GM12878 (cell line): ENCODE data around the gene OTC.

ENCODE experiments used
- BHLHE40 ChIP-seq, 2 experiments: fragments of 450-650 bp in 1 of 2; IDR thresholded peaks; 2 replicates each; pipeline ENCODE4 v1.6.1; 2011 to 2017; ENCODE audit warnings: low read depth in 2 of 2, borderline replicate concordance in 1 of 2, improper control_type of control experiment in 1 of 2, low read length in 1 of 2, mild to moderate bottlenecking in 1 of 2
- EZH2 ChIP-seq: IDR thresholded peaks from 2 replicates; pipeline ENCODE4 v1.6.1; 2012; ENCODE audit warnings: low read depth, mild to moderate bottlenecking, control low read depth, inconsistent platforms, low read length, borderline replicate concordance; ENCODE audit not compliant: control insufficient read depth
- HDAC2 ChIP-seq: fragments of 200-600 bp; sonication (generic); IDR thresholded peaks from 2 replicates; pipeline ENCODE4 v1.6.1; 2017
- JUND ChIP-seq: IDR thresholded peaks from 2 replicates; pipeline ENCODE4 v1.6.1; 2012; ENCODE audit warnings: low read depth, mild to moderate bottlenecking, low read length, improper control_type of control experiment, moderate library complexity
- PAX8 ChIP-seq: fragments of 450-650 bp; IDR thresholded peaks from 2 replicates; pipeline ENCODE4 v1.6.1; 2017; ENCODE audit warnings: mild to moderate bottlenecking, moderate library complexity
- USF2 ChIP-seq: IDR thresholded peaks from 2 replicates; pipeline ENCODE4 v1.6.1; 2011; ENCODE audit warnings: low read depth, low read length, improper control_type of control experiment, borderline replicate concordance
- TF ChIP-seq, protein P1 (sequence below), 3 experiments: IDR thresholded peaks in 2 of 3; conservative IDR thresholded peaks in 1 of 3; 2 replicates each; pipeline ENCODE4 v1.5.1; 2011; ENCODE audit warnings: low read depth in 3 of 3, low read length in 3 of 3, mild to moderate bottlenecking in 3 of 3, control low read depth in 2 of 3, moderate library complexity in 2 of 3, inconsistent platforms in 1 of 3, mixed read lengths in 1 of 3; ENCODE audit not compliant: control insufficient read depth in 2 of 3, insufficient read depth in 1 of 3; ENCODE audit errors: extremely low read depth in 1 of 3

GRCh38 chrX:38462257-38462656 lies 109.9 kb downstream of the OTC start:
- TF ChIP-seq, protein P1, sequence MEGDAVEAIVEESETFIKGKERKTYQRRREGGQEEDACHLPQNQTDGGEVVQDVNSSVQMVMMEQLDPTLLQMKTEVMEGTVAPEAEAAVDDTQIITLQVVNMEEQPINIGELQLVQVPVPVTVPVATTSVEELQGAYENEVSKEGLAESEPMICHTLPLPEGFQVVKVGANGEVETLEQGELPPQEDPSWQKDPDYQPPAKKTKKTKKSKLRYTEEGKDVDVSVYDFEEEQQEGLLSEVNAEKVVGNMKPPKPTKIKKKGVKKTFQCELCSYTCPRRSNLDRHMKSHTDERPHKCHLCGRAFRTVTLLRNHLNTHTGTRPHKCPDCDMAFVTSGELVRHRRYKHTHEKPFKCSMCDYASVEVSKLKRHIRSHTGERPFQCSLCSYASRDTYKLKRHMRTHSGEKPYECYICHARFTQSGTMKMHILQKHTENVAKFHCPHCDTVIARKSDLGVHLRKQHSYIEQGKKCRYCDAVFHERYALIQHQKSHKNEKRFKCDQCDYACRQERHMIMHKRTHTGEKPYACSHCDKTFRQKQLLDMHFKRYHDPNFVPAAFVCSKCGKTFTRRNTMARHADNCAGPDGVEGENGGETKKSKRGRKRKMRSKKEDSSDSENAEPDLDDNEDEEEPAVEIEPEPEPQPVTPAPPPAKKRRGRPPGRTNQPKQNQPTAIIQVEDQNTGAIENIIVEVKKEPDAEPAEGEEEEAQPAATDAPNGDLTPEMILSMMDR (IDR thresholded peaks at IDR 0.05 in 2 of 3, conservative IDR thresholded peaks at IDR 0.05 in 1 of 3; ENCODE audit: control insufficient read depth in 2 of 3, extremely low read depth in 1 of 3, insufficient read depth in 1 of 3, low read depth in 3 of 3, low read length in 3 of 3), result no peak
- TF ChIP-seq HDAC2 (no peak), PAX8 (no peak), EZH2 (no peak), BHLHE40 (IDR thresholded peaks at IDR 0.05; ENCODE audit: borderline replicate concordance in 1 of 2, low read depth in 2 of 2, low read length in 1 of 2) (no peak), USF2 (no peak), JUND (no peak)
